SK-N-MC (cell line): Measurements from ENCODE around the gene NEUROD6.

ENCODE experiments used
- DNase-seq: peaks from one replicate; pipeline ENCODE4 v3.0.0-alpha.2; 2011; ENCODE audit warnings: low read depth, low spot score
- H3K27ac ChIP-seq: fragments of 200-600 bp; sonication (generic); 2 replicates; pipeline ENCODE4 v1.5.1; 2016; ENCODE audit warnings: mixed run types
- H3K36me3 ChIP-seq: fragments of 200-600 bp; sonication (generic); 2 replicates; pipeline ENCODE4 v1.6.1; 2017; ENCODE audit warnings: antibody characterized with exemption, low read length, mixed read lengths; ENCODE audit not compliant: insufficient read depth
- H3K4me3 ChIP-seq: fragments of 200-600 bp; sonication (generic); 2 replicates; pipeline ENCODE4 v1.5.1; 2016
- H3K9ac ChIP-seq: fragments of 200-600 bp; sonication (generic); 2 replicates; pipeline ENCODE4 v1.8.0; 2017; ENCODE audit warnings: mixed run types, mixed read lengths; ENCODE audit not compliant: insufficient read length
- H3K9me3 ChIP-seq: fragments of 200-600 bp; sonication (generic); 2 replicates; pipeline ENCODE4 v1.6.1; 2017; ENCODE audit warnings: low read depth, mild to moderate bottlenecking, antibody characterized with exemption, low read length, moderate library complexity, mixed read lengths
- EZH2 ChIP-seq: fragments of 200-600 bp; sonication (generic); IDR thresholded peaks from one replicate; pipeline ENCODE4 v1.6.1; 2017; ENCODE audit warnings: antibody characterized with exemption
- FOXP2 ChIP-seq: optimal IDR thresholded peaks from 2 replicates; pipeline ENCODE3; 2011; ENCODE audit warnings: mild to moderate bottlenecking, moderate library complexity; ENCODE audit not compliant: insufficient read depth; ENCODE audit errors: extremely low read length, control extremely low read depth
- POLR2AphosphoS5 ChIP-seq: IDR thresholded peaks from 2 replicates; pipeline ENCODE4 v1.6.1; 2012; ENCODE audit warnings: mild to moderate bottlenecking, low read depth, low read length, borderline replicate concordance

Gene NEUROD6

DNA sequence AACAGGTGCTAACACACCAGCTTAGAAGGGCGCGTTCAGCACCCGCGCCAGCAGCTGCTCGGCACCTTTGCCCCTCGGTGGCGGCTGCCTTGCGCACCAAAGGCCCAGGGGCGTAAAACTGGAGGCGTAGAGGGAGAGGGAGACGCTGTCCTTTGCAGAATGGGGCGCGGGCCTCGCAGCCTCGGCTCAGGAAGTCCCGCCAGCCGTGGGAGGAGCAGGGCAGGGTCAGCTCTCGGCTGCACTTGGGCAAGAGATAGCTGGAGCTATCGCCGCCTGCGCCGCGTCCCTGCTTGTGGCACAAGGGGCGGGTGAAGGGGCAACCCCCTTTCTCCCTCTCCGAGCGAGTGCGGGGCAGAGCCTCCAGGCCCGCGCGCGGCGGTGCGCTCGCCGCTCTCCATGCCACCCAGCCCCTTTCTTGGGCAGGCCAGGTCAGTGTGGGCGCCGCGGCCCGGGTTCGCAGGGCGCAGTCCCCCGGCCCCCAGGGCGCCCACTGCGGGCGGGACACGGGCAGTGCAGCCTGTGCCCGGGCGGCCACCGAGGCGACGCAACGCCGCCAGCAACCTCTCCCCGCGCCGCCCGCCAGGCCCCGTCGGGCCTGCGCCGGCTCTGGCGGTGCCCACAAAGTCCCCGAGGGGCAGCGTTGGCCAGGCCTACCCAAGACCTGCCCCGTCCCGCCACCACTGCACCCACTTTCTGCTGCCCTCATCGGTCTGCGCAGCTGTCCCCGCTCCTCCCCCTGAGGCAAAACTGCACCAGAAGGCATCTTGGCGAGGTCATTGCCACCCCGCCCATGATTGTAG, 4.1 kb downstream of the NEUROD6 start:
- no peak for DNase-seq
- Histone ChIP-seq H3K27ac (peak overlapping the region; percentile 100), H3K9me3 (no peaks in the 10 kb centered on the region), H3K4me3 (no peak overlapping the region; the same call in 1 of the 2 replicates), H3K9ac (peak overlapping the region; percentile 61), H3K36me3 (no peaks in the 10 kb centered on the region)
- TF ChIP-seq POLR2AphosphoS5 (no peak), EZH2 (no peak), FOXP2 (no peak)

- no peak for TF ChIP-seq FOXP2
- no peak for TF ChIP-seq EZH2
- no peak for TF ChIP-seq POLR2AphosphoS5
- Histone ChIP-seq H3K9me3 (no peaks in the 10 kb centered on the region), H3K4me3 (no peak overlapping the region), H3K27ac (no peak overlapping the region), H3K9ac (no peak overlapping the region), H3K36me3 (no peaks in the 10 kb centered on the region)
- DNase-seq, result no peak
Observed at GRCh38 chr7:31335884-31336201, 4.7 kb downstream of the NEUROD6 start.

DNA sequence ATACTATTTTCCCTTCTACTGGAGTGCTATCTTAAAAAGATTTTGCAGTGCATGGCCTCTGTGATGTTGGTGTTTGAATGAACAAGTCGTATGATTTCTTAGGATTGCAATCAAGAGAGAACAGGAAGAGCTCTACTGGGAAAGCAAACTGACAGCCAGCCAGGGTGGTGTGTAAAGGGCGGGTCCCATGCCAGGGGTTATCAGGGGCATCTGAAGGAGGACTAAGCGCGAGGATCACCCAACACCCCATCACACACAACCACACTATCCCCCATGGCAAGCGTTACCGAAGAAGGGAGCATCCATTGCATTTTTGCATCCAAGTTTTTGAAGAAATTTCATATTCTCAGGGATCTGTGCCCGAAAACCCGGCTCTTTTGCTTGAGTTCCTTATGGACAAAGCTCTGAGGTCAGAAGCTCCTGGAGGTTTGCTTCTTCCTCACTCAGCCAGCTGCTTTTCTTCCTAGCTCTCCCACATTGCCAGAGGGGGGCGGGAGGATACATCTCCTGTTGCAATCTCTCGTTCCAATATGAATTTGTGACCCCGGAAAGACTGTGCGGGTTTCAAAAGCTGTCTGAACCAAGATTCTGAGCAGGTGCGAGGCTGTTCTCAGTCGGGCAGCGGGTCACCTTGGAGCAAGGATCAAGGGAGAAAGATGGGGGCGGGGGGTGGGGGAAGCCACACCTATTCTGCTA, 5.2 kb downstream of the NEUROD6 start:
- DNase-seq, result no peak
- Histone ChIP-seq H3K9ac (no peak overlapping the region), H3K27ac (no peak overlapping the region), H3K9me3 (no peaks in the 10 kb centered on the region), H3K36me3 (no peaks in the 10 kb centered on the region), H3K4me3 (no peak overlapping the region)
- no peak for TF ChIP-seq POLR2AphosphoS5
- TF ChIP-seq EZH2, result no peak
- no peak for TF ChIP-seq FOXP2

GRCh38 chr7:31333291-31333690, 7.2 kb downstream of the NEUROD6 start:
- TF ChIP-seq POLR2AphosphoS5 (no peak), FOXP2 (no peak), EZH2 (no peak)

DNA sequence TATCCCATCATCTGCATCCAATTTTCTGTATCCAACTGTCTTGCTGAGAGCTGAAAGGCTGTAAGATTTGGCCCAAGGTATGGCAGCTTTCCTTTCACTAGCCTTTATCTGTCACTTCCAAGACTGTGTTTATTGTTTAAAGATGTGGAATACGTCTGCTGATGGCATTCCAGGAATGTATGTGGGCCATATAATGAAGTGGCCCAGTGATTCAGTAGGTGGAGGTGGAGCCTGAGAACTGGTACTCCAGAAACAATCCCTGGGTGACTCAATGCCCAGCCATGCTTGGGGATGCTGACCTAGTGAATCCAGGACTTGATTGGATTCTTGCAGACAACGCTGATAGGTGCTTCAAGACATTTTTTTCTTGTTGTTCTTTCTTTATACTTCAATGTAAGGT, 13.5 kb downstream of the NEUROD6 start:
- Histone ChIP-seq H3K9me3 (no peaks in the 10 kb centered on the region), H3K36me3 (no peaks in the 10 kb centered on the region), H3K9ac (no peak overlapping the region), H3K4me3 (no peak overlapping the region), H3K27ac (no peak overlapping the region)
- DNase-seq, result no peak
- TF ChIP-seq FOXP2 (no peak), EZH2 (no peak), POLR2AphosphoS5 (no peak)

More at GRCh38 chr7:31333291-31333690, 7.2 kb downstream of the NEUROD6 start:
- no peak overlapping the region for H3K4me3 ChIP-seq
- no peak for DNase-seq
- no peaks in the 10 kb centered on the region for H3K36me3 ChIP-seq
- no peaks in the 10 kb centered on the region for H3K9me3 ChIP-seq
- H3K27ac ChIP-seq, result no peak overlapping the region
- H3K9ac ChIP-seq, result no peak overlapping the region

GRCh38 chr7:31326416-31326815, 14.1 kb downstream of the NEUROD6 start:
- no peaks in the 10 kb centered on the region for H3K36me3 ChIP-seq

GRCh38 chr7:31323101-31323500, 17.4 kb downstream of the NEUROD6 start:
- no peaks in the 10 kb centered on the region for H3K36me3 ChIP-seq
- DNase-seq, result no peak
- TF ChIP-seq POLR2AphosphoS5 (no peak), EZH2 (no peak), FOXP2 (no peak)

More at GRCh38 chr7:31326416-31326815, 14.1 kb downstream of the NEUROD6 start:
- Histone ChIP-seq H3K27ac (no peak overlapping the region), H3K9me3 (no peaks in the 10 kb centered on the region), H3K4me3 (no peak overlapping the region), H3K9ac (no peak overlapping the region)
- TF ChIP-seq EZH2 (no peak), FOXP2 (no peak), POLR2AphosphoS5 (no peak)
- no peak for DNase-seq

DNA sequence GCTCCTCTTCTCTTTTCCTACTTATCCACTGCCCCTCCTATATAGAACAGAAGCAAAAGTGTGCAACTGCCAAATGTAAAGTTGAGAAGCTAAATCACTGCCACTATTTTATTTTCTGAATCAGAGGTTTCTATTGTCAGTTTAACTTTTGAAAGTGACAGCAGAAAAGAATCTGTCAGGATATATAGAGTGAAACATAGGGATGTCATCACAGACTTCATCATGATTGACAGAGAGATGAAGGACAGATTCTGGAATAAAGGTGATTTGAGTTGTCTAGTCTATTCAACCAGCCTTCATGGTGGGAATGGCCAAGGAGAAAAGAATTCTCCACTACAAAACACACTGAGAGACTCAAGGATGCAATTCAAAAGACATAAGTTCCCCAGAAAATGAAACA, 19.9 kb downstream of the NEUROD6 start:
- Histone ChIP-seq H3K4me3 (no peak overlapping the region), H3K9ac (no peak overlapping the region), H3K27ac (no peak overlapping the region), H3K9me3 (no peaks in the 10 kb centered on the region), H3K36me3 (no peaks in the 10 kb centered on the region)
- TF ChIP-seq POLR2AphosphoS5 (no peak), FOXP2 (no peak), EZH2 (no peak)
- DNase-seq, result no peak

More at GRCh38 chr7:31323101-31323500, 17.4 kb downstream of the NEUROD6 start:
- Histone ChIP-seq H3K4me3 (no peak overlapping the region), H3K27ac (no peak overlapping the region), H3K9ac (no peak overlapping the region), H3K9me3 (no peaks in the 10 kb centered on the region)

GRCh38 chr7:31318313-31318712, 22.2 kb downstream of the NEUROD6 start:
- Histone ChIP-seq H3K4me3 (no peak overlapping the region), H3K36me3 (no peaks in the 10 kb centered on the region)

More at GRCh38 chr7:31318313-31318712, 22.2 kb downstream of the NEUROD6 start:
- no peak overlapping the region for H3K9ac ChIP-seq
- H3K27ac ChIP-seq, result no peak overlapping the region
- DNase-seq, result no peak
- TF ChIP-seq FOXP2, result no peak
- no peaks in the 10 kb centered on the region for H3K9me3 ChIP-seq
